SK-MEL-5 (cell line): ENCODE results near the gene BAG2. TPM values are rescaled to one million over a fixed set of nuclear protein-coding genes. Genes with fewer than 3 reads are reported as not detected.

ENCODE experiments used
- DNase-seq: peaks from one replicate; pipeline ENCODE4 v3.0.0-alpha.2; 2016; ENCODE audit warnings: low read depth, low spot score
- in situ Hi-C: cut with HindIII; loops from 2 replicates; pipeline ENCODE4 v1.10.0; 2016; ENCODE audit warnings: low sequenced_read_pairs, high pct_unique_total_duplicates, low pct_unique_long_range_greater_than_20kb
- polyA plus RNA-seq, 2 experiments: library from polyadenylated mRNA; depleted of rRNA; stranded (reverse); fragments of >200 nt; gene quantifications; 2 replicates each; pipeline ENCODE4 v1.2.3, GENCODE V29; 2015
- total RNA-seq: library from RNA; depleted of rRNA; stranded (reverse); fragments of >200 nt; shearing (Covaris generic); gene quantifications from 2 replicates; pipeline ENCODE4 v1.2.3, GENCODE V29; 2014; rRNA removed

Gene BAG2
- 7.2 and 7.7 TPM in 2 replicates for total RNA-seq
- polyA plus RNA-seq (2015; cell fraction: cytosol; rRNA removed) = 4.5 and 5.5 TPM in 2 replicates
- 3.5 and 4.0 TPM in 2 replicates for polyA plus RNA-seq (2015; cell fraction: nucleus; rRNA removed)

DNA sequence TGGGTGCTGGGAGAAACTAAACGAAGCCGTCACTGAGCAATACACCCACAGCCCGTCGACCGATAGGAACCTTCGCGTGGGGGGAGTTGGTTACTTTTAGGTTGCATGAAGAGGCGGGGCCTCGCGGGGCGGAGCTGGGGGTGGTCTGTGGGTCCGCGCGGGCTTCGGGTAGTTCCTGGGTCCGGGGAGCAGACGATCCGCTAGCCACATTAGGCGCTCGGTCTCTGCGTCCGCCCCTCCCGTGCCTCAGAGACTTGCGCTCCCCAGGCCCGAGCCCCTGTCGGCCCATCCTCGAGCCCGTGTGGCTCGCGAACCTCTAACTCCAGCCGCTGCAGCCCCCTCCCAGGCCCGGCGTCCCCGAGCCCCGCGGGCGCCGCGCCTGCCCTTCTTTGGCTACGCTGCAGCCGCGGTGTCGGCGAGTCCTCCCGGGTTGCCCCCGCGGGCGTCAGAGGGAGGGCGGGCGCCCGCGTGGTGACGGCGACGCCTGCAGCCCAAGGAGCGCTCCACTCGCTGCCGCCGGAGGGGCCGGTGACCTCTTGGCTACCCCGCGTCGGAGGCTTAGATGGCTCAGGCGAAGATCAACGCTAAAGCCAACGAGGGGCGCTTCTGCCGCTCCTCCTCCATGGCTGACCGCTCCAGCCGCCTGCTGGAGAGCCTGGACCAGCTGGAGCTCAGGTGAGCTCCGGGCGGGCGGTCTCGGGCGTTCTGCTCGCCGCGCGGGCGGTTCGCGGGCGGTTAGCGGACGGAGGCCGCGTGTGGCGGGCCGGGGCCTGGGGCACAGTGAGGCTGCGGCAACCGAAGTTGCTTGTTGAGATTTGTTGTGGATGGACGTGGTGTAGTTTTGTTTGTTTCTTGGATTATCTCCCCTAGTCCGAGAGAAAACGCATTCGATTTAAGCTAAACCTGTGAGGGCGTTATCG is at the start of gene BAG2:
Gene BAG2 (plus strand): TSS at position 191 of the 920 bp plus-strand sequence. CDS start 372 bp downstream, at position 563.
- DNase-seq = peak; percentile 88
- in situ Hi-C loops = no loop called here

- in situ Hi-C loops = no loop called here
- DNase-seq = no peak
These were observed 49.0 kb upstream of the BAG2 start for GRCh38 chr6:57123111-57123510.

DNA sequence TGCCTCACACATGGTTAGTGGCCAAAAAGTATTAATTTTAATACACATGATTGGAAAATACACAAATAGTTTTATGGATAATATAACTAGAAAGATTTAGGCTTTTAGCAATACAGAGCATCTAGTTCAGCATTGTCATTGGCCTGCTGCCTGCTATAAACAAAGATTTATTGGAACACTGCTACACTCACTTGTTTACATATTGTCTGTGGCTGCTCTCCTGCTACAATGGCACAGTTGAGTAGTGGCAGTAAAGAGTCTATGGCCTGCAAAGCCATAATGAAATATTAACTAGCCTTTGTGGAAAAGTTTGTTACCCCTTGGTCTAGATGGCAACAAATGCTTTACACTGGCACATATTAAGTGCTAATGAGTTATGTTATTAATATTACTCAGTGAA is 44.4 kb upstream of the BAG2 start:
- DNase-seq = no peak
- in situ Hi-C loops = no loop called here

DNA sequence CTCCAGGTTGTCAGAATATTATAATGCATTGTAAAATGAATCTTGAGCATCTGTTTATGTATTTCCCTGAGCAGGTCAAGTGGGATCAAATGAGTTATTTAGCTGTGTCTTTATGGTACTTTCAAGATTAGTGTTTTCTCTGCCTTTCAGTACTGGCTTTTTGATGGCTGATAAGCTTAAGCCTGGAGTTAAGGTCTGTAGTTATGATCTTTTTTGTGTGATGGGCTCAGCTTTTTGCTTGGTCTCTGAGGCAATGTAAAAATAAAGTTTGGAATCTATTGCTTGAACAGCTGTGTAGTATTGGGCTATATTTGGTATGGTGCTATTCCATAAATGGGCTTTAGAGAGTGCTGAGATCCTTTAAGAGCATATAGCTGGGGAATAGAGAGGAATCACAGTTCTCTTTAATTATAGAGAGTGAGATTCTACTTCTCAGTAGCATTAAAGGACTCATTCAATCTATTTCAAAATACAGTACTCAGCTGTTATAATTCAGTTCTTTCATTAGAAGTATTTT is 41.4 kb upstream of the BAG2 start:
- in situ Hi-C loops = no loop called here
- peak; percentile 8 for DNase-seq

GRCh38 chr6:57134954-57135353 is 37.2 kb upstream of the BAG2 start:
- no peak for DNase-seq
- in situ Hi-C loops = no loop called here

- no peak for DNase-seq
- in situ Hi-C loops = no loop called here
These were observed 36.2 kb upstream of the BAG2 start for GRCh38 chr6:57135885-57136284.

DNA sequence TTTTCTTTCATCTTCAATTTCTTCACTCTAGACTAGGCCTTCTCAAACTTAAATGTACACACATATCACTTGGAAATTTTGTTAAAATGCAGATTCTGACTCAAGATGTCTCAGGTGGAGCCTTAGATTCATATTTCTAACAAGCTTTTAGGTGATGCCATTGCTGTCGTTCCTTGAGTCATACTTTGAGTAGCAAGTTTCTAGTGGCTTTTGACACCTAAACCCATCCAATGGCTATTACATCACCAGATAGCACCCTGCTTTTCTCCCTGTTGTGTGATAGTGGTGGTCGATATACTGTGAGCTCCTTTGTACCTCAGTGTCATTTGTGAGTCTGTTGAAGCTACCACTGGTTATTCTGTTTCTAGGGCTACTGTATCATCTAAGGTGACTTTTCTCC is 34.8 kb upstream of the BAG2 start:
- in situ Hi-C loops = no loop called here
- no peak for DNase-seq

DNA sequence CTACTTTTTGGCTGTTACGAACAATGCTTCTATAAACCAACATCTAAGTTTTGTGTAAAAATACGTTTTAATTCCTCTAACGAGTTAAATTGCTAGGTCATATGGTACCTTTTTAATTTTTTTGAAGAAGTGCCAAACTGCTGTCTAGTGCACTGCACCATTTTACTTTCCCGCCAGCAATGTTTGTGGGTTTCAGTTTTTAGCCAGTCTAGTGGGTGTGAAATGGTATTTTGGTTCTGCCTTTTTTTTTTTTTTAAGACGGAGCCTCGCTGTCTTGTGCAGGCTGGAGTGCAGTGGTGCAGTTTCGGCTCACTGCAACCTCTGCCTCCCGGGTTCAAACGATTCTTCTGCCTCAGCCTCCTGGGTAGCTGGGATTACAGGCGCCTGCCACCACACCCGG is 34.1 kb upstream of the BAG2 start:
- no peak for DNase-seq
- in situ Hi-C loops = no loop called here

DNA sequence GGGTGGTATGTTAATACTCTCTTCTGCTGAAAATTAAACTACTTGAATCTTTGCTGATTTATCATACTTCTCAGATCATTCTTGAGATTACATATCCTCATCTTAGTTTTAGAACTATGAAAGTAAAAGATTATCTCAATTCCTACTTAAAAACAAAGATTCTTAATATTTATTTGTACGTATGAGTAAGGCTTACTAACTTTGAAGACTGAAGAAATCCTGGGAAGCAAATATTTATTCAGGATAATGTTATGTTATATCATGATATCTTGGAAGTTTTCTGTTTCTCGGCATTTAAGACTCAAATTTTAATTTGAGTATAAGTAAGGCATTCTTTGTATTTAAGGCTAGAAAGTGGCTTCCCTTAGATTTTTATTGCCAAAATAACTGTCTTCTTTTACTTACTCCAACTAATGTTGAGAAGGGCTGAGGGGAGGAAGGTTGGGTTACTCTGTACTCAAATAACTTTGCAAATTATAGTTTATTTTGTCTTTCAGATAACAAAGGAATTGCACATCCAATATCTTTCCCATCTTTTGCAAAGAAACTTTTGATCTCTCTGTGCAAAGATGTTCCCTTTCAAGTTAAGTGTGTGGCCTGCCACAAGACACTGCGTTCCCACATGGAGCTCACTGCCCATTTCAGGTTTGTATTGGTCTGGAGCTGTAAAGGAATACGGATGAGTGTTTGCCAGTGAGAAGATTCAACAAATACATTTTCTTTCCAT is 30.5 kb upstream of the BAG2 start:
- in situ Hi-C loops = no loop called here
- no peak for DNase-seq

GRCh38 chr6:57142178-57142525 is 30.0 kb upstream of the BAG2 start:
- no peak for DNase-seq
- in situ Hi-C loops = no loop called here

- in situ Hi-C loops = no loop called here
- no peak for DNase-seq
These were observed 28.4 kb upstream of the BAG2 start for GRCh38 chr6:57143690-57144089.

- in situ Hi-C loops = no loop called here
- no peak for DNase-seq
These were observed 24.7 kb upstream of the BAG2 start for GRCh38 chr6:57147401-57147800.

DNA sequence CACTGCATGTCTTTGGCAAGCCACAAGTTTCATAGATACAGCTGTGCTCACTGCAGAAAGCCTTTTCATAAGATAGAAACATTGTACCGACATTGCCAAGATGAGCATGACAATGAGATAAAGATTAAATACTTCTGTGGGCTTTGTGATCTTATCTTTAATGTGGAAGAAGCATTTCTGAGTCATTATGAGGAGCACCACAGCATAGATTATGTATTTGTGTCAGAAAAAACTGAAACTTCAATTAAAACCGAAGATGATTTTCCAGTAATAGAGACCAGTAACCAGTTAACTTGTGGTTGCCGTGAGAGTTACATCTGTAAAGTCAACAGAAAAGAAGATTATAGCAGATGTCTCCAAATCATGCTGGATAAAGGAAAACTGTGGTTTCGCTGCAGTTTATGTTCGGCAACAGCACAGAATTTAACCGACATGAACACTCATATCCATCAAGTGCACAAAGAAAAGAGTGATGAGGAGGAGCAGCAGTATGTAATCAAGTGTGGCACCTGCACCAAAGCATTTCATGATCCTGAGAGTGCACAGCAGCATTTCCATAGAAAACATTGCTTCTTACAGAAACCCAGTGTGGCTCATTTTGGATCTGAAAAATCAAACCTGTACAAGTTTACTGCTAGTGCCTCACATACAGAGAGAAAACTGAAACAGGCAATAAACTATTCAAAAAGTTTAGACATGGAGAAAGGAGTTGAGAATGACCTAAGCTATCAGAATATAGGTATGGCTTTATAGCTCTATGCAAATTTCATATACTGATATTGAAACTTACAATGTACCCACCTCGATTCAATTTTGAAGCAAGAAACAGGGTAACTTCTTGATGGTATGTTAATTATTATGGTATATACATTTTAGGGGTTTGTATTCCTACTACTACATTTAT is 23.9 kb upstream of the BAG2 start:
- in situ Hi-C loops = no loop called here
- DNase-seq = no peak

DNA sequence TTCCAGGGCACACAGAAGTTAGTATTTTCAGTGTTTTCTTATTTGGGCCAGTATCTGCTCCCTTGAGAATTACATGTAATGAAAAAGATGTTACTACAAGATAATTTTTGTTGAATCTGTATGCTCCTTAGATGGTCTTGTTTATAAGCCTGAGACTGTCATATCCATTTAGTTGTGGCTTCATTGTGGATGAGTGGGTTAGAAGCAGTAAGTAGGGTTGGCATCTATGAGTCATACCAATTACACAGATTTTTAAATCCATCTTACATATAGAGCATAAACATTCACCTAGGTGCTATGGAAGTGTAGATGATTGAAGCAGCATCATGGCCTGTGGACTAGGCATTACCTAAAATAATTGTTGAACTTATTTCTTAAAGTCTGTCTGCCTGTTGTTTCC is 13.5 kb upstream of the BAG2 start:
- in situ Hi-C loops = no loop called here
- no peak for DNase-seq

DNA sequence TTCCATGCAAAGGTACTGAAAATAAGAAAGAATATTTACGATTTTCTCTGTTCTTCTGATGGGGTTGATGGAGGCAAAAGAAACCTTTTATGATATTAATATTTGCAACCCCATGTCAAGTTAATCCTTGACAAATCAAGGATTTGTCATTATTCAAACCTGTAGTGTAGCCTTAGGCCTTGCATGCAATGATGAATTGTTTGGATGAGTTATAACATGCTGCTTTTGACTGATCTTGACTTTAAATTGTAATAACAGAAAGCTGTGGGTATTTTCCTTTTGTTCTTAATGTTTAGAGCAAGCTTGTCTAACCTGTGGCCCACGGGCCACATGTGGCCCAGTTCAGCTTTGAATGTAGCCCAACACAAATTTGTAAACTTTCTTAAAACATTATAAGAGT is 13.0 kb upstream of the BAG2 start:
- in situ Hi-C loops = no loop called here

DNA sequence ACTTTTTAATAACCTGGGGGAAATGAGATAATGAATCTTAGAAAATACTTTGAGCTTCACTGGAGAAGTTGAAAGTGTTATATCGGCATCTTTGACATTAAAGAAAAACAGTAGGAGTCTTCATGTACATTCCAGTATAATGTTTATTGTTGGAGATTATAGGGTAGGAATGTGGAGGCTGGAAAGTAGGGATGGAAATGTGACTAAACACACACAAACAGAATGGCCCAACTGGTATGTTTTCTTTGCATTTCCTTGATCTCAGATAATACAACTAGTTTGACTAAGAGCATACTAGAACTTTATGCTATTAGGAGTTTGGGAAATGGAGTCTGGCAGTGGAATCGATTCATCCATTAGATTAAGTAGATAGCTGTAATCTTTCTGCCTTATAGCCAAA is 10.1 kb upstream of the BAG2 start:
- no peak for DNase-seq
- in situ Hi-C loops = no loop called here

More for the DNA sequence above, 13.0 kb upstream of the BAG2 start:
- no peak for DNase-seq

DNA sequence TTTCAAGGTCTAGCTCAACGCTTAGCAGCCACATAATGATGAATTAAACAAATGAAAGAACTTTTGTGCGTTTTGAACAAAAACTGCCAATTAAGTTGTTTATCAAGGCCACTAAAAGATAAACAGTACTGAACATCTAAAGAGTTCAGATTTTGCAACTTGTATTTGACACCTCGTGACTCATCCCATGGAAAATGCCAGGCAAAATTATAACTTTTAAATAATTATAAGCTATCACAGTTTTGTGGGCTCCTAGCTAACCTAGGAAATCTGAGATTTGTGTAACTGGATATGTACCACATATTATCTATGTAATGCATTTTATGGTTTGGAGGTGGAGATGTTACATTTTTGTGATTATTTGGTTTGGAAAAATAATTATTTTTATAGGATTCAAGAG is 9.6 kb upstream of the BAG2 start:
- in situ Hi-C loops = no loop called here

DNA sequence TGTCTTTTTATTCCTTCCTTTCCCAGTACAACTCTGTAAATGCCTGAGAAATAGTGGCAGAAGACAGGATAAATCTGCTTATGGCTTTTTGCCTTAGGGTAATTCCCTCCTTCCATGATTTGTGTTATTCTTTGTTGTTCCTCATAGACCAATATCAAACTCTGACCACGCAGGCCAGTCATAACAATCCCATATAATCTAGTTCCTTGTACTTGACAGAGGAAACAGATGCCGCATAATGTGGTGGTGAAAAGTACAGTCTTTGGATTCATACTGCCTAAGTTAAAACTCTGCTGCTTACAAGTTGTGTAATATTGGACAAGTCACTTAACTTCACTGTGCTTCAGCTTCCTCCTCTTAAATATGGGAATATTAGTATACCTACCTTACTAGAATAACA is 8.2 kb upstream of the BAG2 start:
- no peak for DNase-seq
- in situ Hi-C loops = no loop called here

More for the DNA sequence above, 9.6 kb upstream of the BAG2 start:
- no peak for DNase-seq
